Activated T-cell treated with anti-CD3 and anti-CD28 coated beads, Interleukin-2, amount 50 U/mL, for 24 hours (primary cell): Measurements from ENCODE around the gene UGT1A5.
A peak's percentile ranks its signal among the peaks of the same experiment; 100 is the strongest.
"Not testable (repeated sequence)": the region's sequence is repeated elsewhere in the genome, so short reads cannot be mapped to it uniquely, and the experiment has no call there.

Experiments
- DNase-seq: peaks from one replicate; pipeline ENCODE4 v3.0.0-alpha.2; 2020
- H3K27ac Mint-ChIP-seq: 2 replicates; pipeline ENCODE4 v1.8.0; 2020; ENCODE audit warnings: mild to moderate bottlenecking, mixed read lengths
- H3K27me3 Mint-ChIP-seq: 2 replicates; pipeline ENCODE4 v1.8.0; 2020; ENCODE audit warnings: mixed read lengths
- H3K36me3 Mint-ChIP-seq: 2 replicates; pipeline ENCODE4 v1.8.0; 2020; ENCODE audit warnings: low read depth, mixed read lengths
- H3K4me1 Mint-ChIP-seq: 2 replicates; pipeline ENCODE4 v1.8.0; 2020; ENCODE audit warnings: low read depth, mixed read lengths
- H3K4me3 Mint-ChIP-seq: 2 replicates; pipeline ENCODE4 v1.8.0; 2020; ENCODE audit warnings: mild to moderate bottlenecking, moderate library complexity, mixed read lengths
- H3K9me3 Mint-ChIP-seq: 2 replicates; pipeline ENCODE4 v1.8.0; 2020; ENCODE audit warnings: mixed read lengths

Gene UGT1A5

GRCh38 chr2:233707940-233708644 lies 4.6 kb upstream of the UGT1A5 start:
- Mint-ChIP-seq H3K36me3 (no peaks in the 10 kb centered on the region), H3K27ac (no peak overlapping the region), H3K4me3 (no peak overlapping the region), H3K27me3 (peaks cover 22% of the 10 kb centered on the region), H3K9me3 (peaks cover 2% of the 10 kb centered on the region), H3K4me1 (no peaks in the 10 kb centered on the region)
- DNase-seq, result no peak

- Mint-ChIP-seq H3K4me1 (no peaks in the 10 kb centered on the region), H3K27ac (no peak overlapping the region), H3K4me3 (no peak overlapping the region), H3K27me3 (peaks cover 29% of the 10 kb centered on the region), H3K36me3 (no peaks in the 10 kb centered on the region), H3K9me3 (no peaks in the 10 kb centered on the region)
- no peak for DNase-seq
These were observed 3.8 kb upstream of the UGT1A5 start for GRCh38 chr2:233708942-233709341.

- Mint-ChIP-seq H3K9me3 (no peaks in the 10 kb centered on the region), H3K4me3 (no peak overlapping the region), H3K4me1 (peaks cover 2% of the 10 kb centered on the region), H3K27ac (no peak overlapping the region), H3K36me3 (no peaks in the 10 kb centered on the region), H3K27me3 (peaks cover 37% of the 10 kb centered on the region)
- DNase-seq, result peak; percentile 73
These were observed 1.2 kb upstream of the UGT1A5 start for GRCh38 chr2:233711312-233712008.

- H3K36me3 Mint-ChIP-seq, result no peaks in the 10 kb centered on the region
- H3K4me1 Mint-ChIP-seq, result peaks cover 2% of the 10 kb centered on the region
- no peak for DNase-seq
- H3K27ac Mint-ChIP-seq, result no peak overlapping the region
- no peaks in the 10 kb centered on the region for H3K9me3 Mint-ChIP-seq
- H3K27me3 Mint-ChIP-seq, result peaks cover 48% of the 10 kb centered on the region
- H3K4me3 Mint-ChIP-seq, result no peak overlapping the region
These were observed 532 bp downstream of the UGT1A5 start for GRCh38 chr2:233713262-233713615.

GRCh38 chr2:233714121-233714520 lies 1.4 kb downstream of the UGT1A5 start:
- Mint-ChIP-seq H3K36me3 (no peaks in the 10 kb centered on the region), H3K27ac (no peak overlapping the region), H3K4me3 (no peak overlapping the region), H3K9me3 (no peaks in the 10 kb centered on the region), H3K27me3 (peaks cover 49% of the 10 kb centered on the region), H3K4me1 (peaks cover 2% of the 10 kb centered on the region)
- no peak for DNase-seq

- Mint-ChIP-seq H3K9me3 (no peaks in the 10 kb centered on the region), H3K27ac (no peak within 1 kb of the TSS), H3K4me3 (no peak within 1 kb of the TSS), H3K27me3 (peaks cover 44% of the 10 kb centered on the region), H3K36me3 (no peaks in the 10 kb centered on the region), H3K4me1 (peaks cover 2% of the 10 kb centered on the region)
- no peak for DNase-seq
These were observed 5.8 kb downstream of the UGT1A5 start, which contains the start of gene UGT1A4 for GRCh38 chr2:233718552-233718951. UGT1A4 (plus strand) TSS chr2:233718736; CDS start chr2:233718821, 85 bp downstream.

- Mint-ChIP-seq H3K27ac (no peak within 1 kb of the TSS), H3K36me3 (no peaks in the 10 kb centered on the region), H3K4me1 (no peaks in the 10 kb centered on the region), H3K9me3 (no peaks in the 10 kb centered on the region), H3K27me3 (peaks cover 17% of the 10 kb centered on the region), H3K4me3 (no peak within 1 kb of the TSS)
- DNase-seq, result no peak
These were observed 16.1 kb downstream of the UGT1A5 start, which contains the start of gene UGT1A3 for GRCh38 chr2:233728723-233729301. UGT1A3 (plus strand) TSS chr2:233729042; CDS start chr2:233729127, 85 bp downstream.

GRCh38 chr2:233736868-233737653 lies 24.4 kb downstream of the UGT1A5 start:
- not testable (repeated sequence) for H3K36me3 Mint-ChIP-seq, H3K9me3 Mint-ChIP-seq, H3K4me3 Mint-ChIP-seq, H3K4me1 Mint-ChIP-seq, H3K27ac Mint-ChIP-seq, DNase-seq
- H3K27me3 Mint-ChIP-seq, result peaks cover 39% of the 10 kb centered on the region

- H3K27ac Mint-ChIP-seq, result no peak overlapping the region
- no peak overlapping the region for H3K4me3 Mint-ChIP-seq
- H3K9me3 Mint-ChIP-seq, result no peaks in the 10 kb centered on the region
- H3K4me1 Mint-ChIP-seq, result no peaks in the 10 kb centered on the region
- DNase-seq, result no peak
- peaks cover 35% of the 10 kb centered on the region for H3K27me3 Mint-ChIP-seq
- no peaks in the 10 kb centered on the region for H3K36me3 Mint-ChIP-seq
These were observed 28.2 kb downstream of the UGT1A5 start for GRCh38 chr2:233740870-233741269.

GRCh38 chr2:233743464-233744259 lies 31.0 kb downstream of the UGT1A5 start:
- no peaks in the 10 kb centered on the region for H3K4me1 Mint-ChIP-seq
- H3K9me3 Mint-ChIP-seq, result no peaks in the 10 kb centered on the region
- no peaks in the 10 kb centered on the region for H3K36me3 Mint-ChIP-seq
- H3K27ac Mint-ChIP-seq, result no peak overlapping the region
- DNase-seq, result no peak
- no peak overlapping the region for H3K4me3 Mint-ChIP-seq
- peaks cover 34% of the 10 kb centered on the region for H3K27me3 Mint-ChIP-seq

- peaks cover 34% of the 10 kb centered on the region for H3K27me3 Mint-ChIP-seq
- peaks cover 6% of the 10 kb centered on the region for H3K9me3 Mint-ChIP-seq
- no peak overlapping the region for H3K27ac Mint-ChIP-seq
- DNase-seq, result no peak
- H3K4me1 Mint-ChIP-seq, result no peaks in the 10 kb centered on the region
- H3K36me3 Mint-ChIP-seq, result no peaks in the 10 kb centered on the region
- H3K4me3 Mint-ChIP-seq, result no peak overlapping the region
These were observed 32.5 kb downstream of the UGT1A5 start for GRCh38 chr2:233745073-233745755.

- not testable (repeated sequence) for H3K4me1 Mint-ChIP-seq, H3K36me3 Mint-ChIP-seq, DNase-seq, H3K27ac Mint-ChIP-seq, H3K9me3 Mint-ChIP-seq, H3K4me3 Mint-ChIP-seq
- H3K27me3 Mint-ChIP-seq, result peaks cover 33% of the 10 kb centered on the region
These were observed 33.1 kb downstream of the UGT1A5 start for GRCh38 chr2:233745838-233746237.

- Mint-ChIP-seq H3K27ac (no peak overlapping the region), H3K9me3 (peaks cover 13% of the 10 kb centered on the region), H3K4me1 (no peaks in the 10 kb centered on the region), H3K36me3 (no peaks in the 10 kb centered on the region), H3K27me3 (peaks cover 30% of the 10 kb centered on the region), H3K4me3 (no peak overlapping the region)
- no peak for DNase-seq
These were observed 34.0 kb downstream of the UGT1A5 start for GRCh38 chr2:233746475-233747282.
